Keratinocyte (primary cell): ENCODE data around the gene MRPS10. TPM values are rescaled to one million over a fixed set of nuclear protein-coding genes. Genes with fewer than 3 reads are reported as not detected.

ENCODE experiments used
- DNase-seq: peaks from one replicate; pipeline ENCODE4 v3.0.0-alpha.2; 2011; ENCODE audit warnings: low read depth, missing footprints, low spot score
- FAIRE-seq: peaks from 2 replicates; lab custom pipeline; 2011; peaks lifted over from hg19 to GRCh38; lab: Jason Lieb, UNC
- H2AFZ ChIP-seq: 2 replicates; pipeline ENCODE4 v1.6.0; 2012; ENCODE audit warnings: low read length, control low read depth, inconsistent platforms; ENCODE audit not compliant: control insufficient read depth
- H3K27ac ChIP-seq: 2 replicates; pipeline ENCODE4 v1.5.1; 2011; ENCODE audit warnings: low read length; ENCODE audit not compliant: control insufficient read depth, insufficient read depth
- H3K27me3 ChIP-seq: 3 replicates; pipeline ENCODE4 v1.6.0; 2011; ENCODE audit warnings: low read length; ENCODE audit not compliant: control insufficient read depth, insufficient read depth; ENCODE audit errors: extremely low read depth
- H3K36me3 ChIP-seq, 2 experiments: 2 replicates in 1 of 2; 3 replicates in 1 of 2; pipeline ENCODE4 v1.5.1; 2011; ENCODE audit warnings: low read length in 2 of 2, mild to moderate bottlenecking in 1 of 2; ENCODE audit not compliant: control insufficient read depth in 2 of 2, insufficient read depth in 2 of 2; ENCODE audit errors: extremely low read depth in 1 of 2
- H3K4me1 ChIP-seq: 3 replicates; pipeline ENCODE4 v1.5.1; 2011; ENCODE audit warnings: low read length; ENCODE audit not compliant: control insufficient read depth, insufficient read depth; ENCODE audit errors: extremely low read depth
- H3K4me2 ChIP-seq: 3 replicates; pipeline ENCODE4 v1.6.0; 2011; ENCODE audit warnings: low read depth, low read length; ENCODE audit not compliant: control insufficient read depth, insufficient read depth; ENCODE audit errors: extremely low read depth
- H3K4me3 ChIP-seq, 3 experiments: fragments of 200-600 bp in 1 of 3; sonication (generic) in 1 of 3; 2 replicates in 2 of 3; 3 replicates in 1 of 3; pipeline ENCODE4 v1.5.1; 2011 to 2016; ENCODE audit warnings: low read length in 3 of 3, mild to moderate bottlenecking in 3 of 3, control low read depth in 2 of 3, inconsistent platforms in 1 of 3, low read depth in 1 of 3, mixed read lengths in 1 of 3, mixed run types in 1 of 3, moderate library complexity in 1 of 3; ENCODE audit not compliant: control insufficient read depth in 2 of 3, insufficient read depth in 2 of 3; ENCODE audit errors: extremely low read depth in 1 of 3
- H3K79me2 ChIP-seq: 2 replicates; pipeline ENCODE4 v1.6.0; 2012; ENCODE audit warnings: low read length; ENCODE audit not compliant: control insufficient read depth, insufficient read depth
- H3K9ac ChIP-seq: 3 replicates; pipeline ENCODE4 v1.6.0; 2011; ENCODE audit warnings: low read length; ENCODE audit not compliant: control insufficient read depth, insufficient read depth; ENCODE audit errors: extremely low read depth
- H3K9me1 ChIP-seq: 3 replicates; pipeline ENCODE4 v1.6.0; 2011; ENCODE audit warnings: low read length; ENCODE audit not compliant: control insufficient read depth, insufficient read depth; ENCODE audit errors: extremely low read depth
- H3K9me3 ChIP-seq: 2 replicates; pipeline ENCODE4 v1.5.1; 2012; ENCODE audit warnings: low read depth, low read length; ENCODE audit not compliant: control insufficient read depth
- H4K20me1 ChIP-seq: 3 replicates; pipeline ENCODE4 v1.6.0; 2011; ENCODE audit warnings: low read length; ENCODE audit not compliant: control insufficient read depth, insufficient read depth; ENCODE audit errors: extremely low read depth
- CTCF ChIP-seq, 3 experiments: IDR thresholded peaks in 1 of 3; conservative IDR thresholded peaks in 1 of 3; optimal IDR thresholded peaks in 1 of 3; 2 replicates in 2 of 3; 3 replicates in 1 of 3; pipeline versions ENCODE3 to v1.5.1; 2011; ENCODE audit warnings: low read length in 3 of 3, mild to moderate bottlenecking in 3 of 3, moderate library complexity in 2 of 3, control low read depth in 1 of 3, inconsistent platforms in 1 of 3; ENCODE audit not compliant: insufficient read depth in 2 of 3; ENCODE audit errors: extremely low read depth in 1 of 3
- EZH2 ChIP-seq: IDR thresholded peaks from one replicate; pipeline ENCODE4 v1.6.1; 2012; ENCODE audit warnings: inconsistent platforms, mild to moderate bottlenecking, low read length, moderate library complexity
- dilution Hi-C: fragments of 300-500 bp; cut with MboI; formaldehyde crosslinking; loops from one replicate; pipeline ENCODE4 v1.7.0; 2020; ENCODE audit warnings: low sequenced_read_pairs; ENCODE audit not compliant: extremely low pct_ligation_motif_present
- polyA plus RNA-seq, 5 experiments: library from polyadenylated mRNA; depleted of rRNA in 3 of 5; stranded (reverse) in 3 of 5; stranded (forward) in 1 of 5; unstranded in 1 of 5; fragments of >200 nt; gene quantifications; 1 replicate in 1 of 5; 2 replicates in 3 of 5; 3 replicates in 1 of 5; pipeline versions ENCODE4 v1.2.1 to v1.2.3, GENCODE V29; 2011 to 2012; ENCODE audit warnings: missing spikeins in 2 of 5, low read depth in 1 of 5, low replicate concordance in 1 of 5

MRPS10 gene
- polyA plus RNA-seq, 1 donor (not counting 4 experiments of a cell fraction or from before 2014, with no cell fraction given): 80.1 TPM

- no peak overlapping the region for H3K27ac ChIP-seq
- no peak overlapping the region for H3K9ac ChIP-seq
- H3K27me3 ChIP-seq: no peaks in the 10 kb centered on the region
- H2AFZ ChIP-seq: no peak overlapping the region
- H3K9me1 ChIP-seq: no peaks in the 10 kb centered on the region
- no peak overlapping the region for H3K4me3 ChIP-seq
- no peak overlapping the region for H3K4me2 ChIP-seq
- H3K79me2 ChIP-seq: no peaks in the 10 kb centered on the region
- H3K36me3 ChIP-seq: peaks cover 0 to 4% of the 10 kb centered on the region in 2 experiments
- H3K9me3 ChIP-seq: no peaks in the 10 kb centered on the region
- no peak for TF ChIP-seq EZH2
- TF ChIP-seq CTCF (optimal IDR thresholded peaks at IDR 0.05 in 1 of 3, IDR thresholded peaks at IDR 0.05 in 1 of 3, conservative IDR thresholded peaks at IDR 0.05 in 1 of 3; ENCODE audit: extremely low read depth in 1 of 3, insufficient read depth in 2 of 3, low read length in 3 of 3): peak in 1 of 3 experiments; percentile 3
- FAIRE-seq (no peak), DNase-seq (no peak)
- dilution Hi-C loops: no loop called here
- no peaks in the 10 kb centered on the region for H4K20me1 ChIP-seq
- H3K4me1 ChIP-seq: no peaks in the 10 kb centered on the region
Measured at GRCh38 chr6:42260396-42260888, 42.8 kb upstream of the MRPS10 start.

- Histone ChIP-seq H3K27me3 (no peaks in the 10 kb centered on the region), H3K4me1 (no peaks in the 10 kb centered on the region), H3K4me3 (no peak overlapping the region), H3K9ac (no peak overlapping the region), H3K9me3 (no peaks in the 10 kb centered on the region), H3K9me1 (no peaks in the 10 kb centered on the region), H3K4me2 (no peak overlapping the region), H2AFZ (no peak overlapping the region), H4K20me1 (no peaks in the 10 kb centered on the region), H3K36me3 (peaks cover 2 to 4% of the 10 kb centered on the region in 2 experiments), H3K27ac (no peak overlapping the region), H3K79me2 (no peaks in the 10 kb centered on the region)
- no peak for DNase-seq
- TF ChIP-seq CTCF (optimal IDR thresholded peaks at IDR 0.05 in 1 of 3, IDR thresholded peaks at IDR 0.05 in 1 of 3, conservative IDR thresholded peaks at IDR 0.05 in 1 of 3; ENCODE audit: extremely low read depth in 1 of 3, insufficient read depth in 2 of 3, low read length in 3 of 3) (no peak), EZH2 (no peak)
- no peak for FAIRE-seq
- dilution Hi-C loops: no loop called here
Measured at GRCh38 chr6:42259841-42260395, 42.3 kb upstream of the MRPS10 start.
